Measurements from ENCODE around the gene FBXL16. TPM values are rescaled to one million over a fixed set of nuclear protein-coding genes. Genes with fewer than 3 reads are reported as not detected.

Gene FBXL16
- total and polyA plus RNA-seq, 2 of the 13 experiments (the other 11 are each of a cell fraction or from before 2014, with no cell fraction given), result 0.22 to 2.0 TPM

DNA sequence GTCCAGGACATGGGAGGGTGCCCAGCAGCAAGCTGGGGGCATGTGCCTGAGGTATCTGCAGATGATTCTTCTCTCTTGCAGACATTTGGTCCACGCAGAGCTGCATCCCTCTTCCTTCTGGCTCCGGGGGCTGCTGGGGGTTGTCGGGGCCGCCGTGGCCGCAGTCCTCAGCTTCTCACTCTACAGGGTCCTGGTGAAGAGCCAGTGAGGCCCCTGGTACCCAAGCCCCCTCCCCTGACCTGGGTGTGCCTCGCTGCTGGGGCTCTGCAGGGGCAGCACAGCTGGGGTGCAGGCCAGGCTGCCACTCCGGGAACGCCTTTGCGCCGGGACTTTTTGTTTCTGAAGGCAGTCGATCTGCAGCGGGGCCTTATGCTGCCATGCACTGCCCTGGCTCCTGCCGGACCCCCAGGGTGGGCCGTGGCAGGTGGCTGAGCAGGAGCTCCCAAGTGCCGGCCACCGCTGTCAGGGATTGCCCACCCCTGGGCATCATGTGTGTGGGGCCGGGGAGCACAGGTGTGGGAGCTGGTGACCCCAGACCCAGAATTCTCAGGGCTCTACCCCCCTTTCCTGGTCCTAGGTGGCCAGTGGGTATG lies 32.1 kb downstream of the FBXL16 start:
- FAIRE-seq, result no peak
- no peak overlapping the region for H3K9ac ChIP-seq (ENCODE audit: insufficient read depth, low read depth, low read length)
- H3K36me3 ChIP-seq (replicated peaks in 1 of 2; ENCODE audit: control insufficient read depth in 1 of 2, insufficient read depth in 2 of 2, low read length in 2 of 2), result peaks cover 22 to 42% of the 10 kb centered on the region in 2 experiments; a peak in 4 of 5 replicates
- H3K4me2 ChIP-seq (ENCODE audit: low read depth, low read length), result no peak overlapping the region
- H3K9me3 ChIP-seq (ENCODE audit: low read length), result no peaks in the 10 kb centered on the region
- TF ChIP-seq SP4 (CRISPR knock-in tag; IDR thresholded peaks at IDR 0.05) (no peak), RBFOX2 (IDR thresholded peaks at IDR 0.05; ENCODE audit: low read depth, low read length) (peak; percentile 57; the same call in 1 of the 2 replicates), AGO1 (IDR thresholded peaks at IDR 0.05; ENCODE audit: low read depth, low read length, poor library complexity, severe bottlenecking) (peak; percentile 67), AGO2 (optimal IDR thresholded peaks at IDR 0.05; ENCODE audit: low read depth, low read length) (peak; percentile 52), HNRNPL (IDR thresholded peaks at IDR 0.05; ENCODE audit: low read depth, low read length) (0 out of 2 replicates have a peak, but pooled peaks have one; percentile 33)
- H3K27me3 ChIP-seq (ENCODE audit: control insufficient read depth in 1 of 2, insufficient read depth in 2 of 2, low read length in 2 of 2), result no peaks in the 10 kb centered on the region
- ATAC-seq, result no peak
- H2AFZ ChIP-seq (ENCODE audit: low read length), result no peak overlapping the region
- intact Hi-C loops (cut with micrococcal nuclease; ENCODE audit: unreplicated experiment) (no loop called here), in situ Hi-C loops (cut with HindIII; ENCODE audit: extremely low pct_ligation_motif_present, low pct_unique_long_range_greater_than_20kb) (no loop called here)
- WGBS (ENCODE audit: low lambda C conversion rate), result 100% methylated on average over 2 of the region's 18 CpGs
- H3K4me1 ChIP-seq (ENCODE audit: insufficient read depth, low read length), result peaks cover 35% of the 10 kb centered on the region
- CTCF ChIA-PET (ENCODE audit: low intra/inter-chr PET ratio, low total read pairs), result no interaction called here
- POLR2A ChIA-PET, result no interaction called here
- peaks cover 13% of the 10 kb centered on the region for H3K79me2 ChIP-seq (ENCODE audit: insufficient read depth, low read length)
- H4K20me1 ChIP-seq (ENCODE audit: insufficient read depth, low read length), result no peaks in the 10 kb centered on the region
- H3K27ac ChIP-seq (ENCODE audit: extremely low read length, insufficient read depth, low read length), result no peak overlapping the region
- BruUV-seq (replicated peaks), result TSS peak; percentile 17
- DNase-seq (ENCODE audit: low spot score), result no peak
- H3K4me3 ChIP-seq (replicated peaks in 1 of 3; ENCODE audit: insufficient read depth in 1 of 3, low read depth in 2 of 3, low read length in 3 of 3), result no peak overlapping the region

- Histone ChIP-seq H3K36me3 (replicated peaks in 1 of 2; ENCODE audit: control insufficient read depth in 1 of 2, insufficient read depth in 2 of 2, low read length in 2 of 2) (peaks cover 22 to 42% of the 10 kb centered on the region in 2 experiments; a peak in 4 of 5 replicates), H3K27ac (ENCODE audit: extremely low read length, insufficient read depth, low read length) (no peak overlapping the region), H3K27me3 (ENCODE audit: control insufficient read depth in 1 of 2, insufficient read depth in 2 of 2, low read length in 2 of 2) (no peaks in the 10 kb centered on the region), H3K4me1 (ENCODE audit: insufficient read depth, low read length) (peaks cover 32% of the 10 kb centered on the region), H3K4me3 (replicated peaks in 1 of 3; ENCODE audit: insufficient read depth in 1 of 3, low read depth in 2 of 3, low read length in 3 of 3) (no peak overlapping the region), H3K9me3 (ENCODE audit: low read length) (no peaks in the 10 kb centered on the region), H3K79me2 (ENCODE audit: insufficient read depth, low read length) (peaks cover 17% of the 10 kb centered on the region), H4K20me1 (ENCODE audit: insufficient read depth, low read length) (no peaks in the 10 kb centered on the region), H3K9ac (ENCODE audit: insufficient read depth, low read depth, low read length) (no peak overlapping the region), H2AFZ (ENCODE audit: low read length) (no peak overlapping the region), H3K4me2 (ENCODE audit: low read depth, low read length) (no peak overlapping the region)
- ChIA-PET CTCF (ENCODE audit: low intra/inter-chr PET ratio, low total read pairs) (no interaction called here), POLR2A (no interaction called here)
- BruUV-seq (replicated peaks), result no TSS peak
- TF ChIP-seq, protein P1, sequence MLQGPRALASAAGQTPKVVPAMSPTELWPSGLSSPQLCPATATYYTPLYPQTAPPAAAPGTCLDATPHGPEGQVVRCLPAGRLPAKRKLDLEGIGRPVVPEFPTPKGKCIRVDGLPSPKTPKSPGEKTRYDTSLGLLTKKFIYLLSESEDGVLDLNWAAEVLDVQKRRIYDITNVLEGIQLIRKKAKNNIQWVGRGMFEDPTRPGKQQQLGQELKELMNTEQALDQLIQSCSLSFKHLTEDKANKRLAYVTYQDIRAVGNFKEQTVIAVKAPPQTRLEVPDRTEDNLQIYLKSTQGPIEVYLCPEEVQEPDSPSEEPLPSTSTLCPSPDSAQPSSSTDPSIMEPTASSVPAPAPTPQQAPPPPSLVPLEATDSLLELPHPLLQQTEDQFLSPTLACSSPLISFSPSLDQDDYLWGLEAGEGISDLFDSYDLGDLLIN (CRISPR knock-in tag; IDR thresholded peaks at IDR 0.05; ENCODE audit: borderline replicate concordance), result no peak
- TF ChIP-seq AGO2 (optimal IDR thresholded peaks at IDR 0.05; ENCODE audit: low read depth, low read length) (peak; percentile 12), ZNF33A (CRISPR knock-in tag; IDR thresholded peaks at IDR 0.05; ENCODE audit: borderline replicate concordance) (no peak), SETDB1 (CRISPR knock-in tag; IDR thresholded peaks at IDR 0.05; ENCODE audit: borderline replicate concordance) (no peak), SOX13 (IDR thresholded peaks at IDR 0.05) (no peak), SOX13 (CRISPR knock-in tag; conservative IDR thresholded peaks at IDR 0.05 in 1 of 2, IDR thresholded peaks at IDR 0.05 in 1 of 2) (no peak), HNRNPL (IDR thresholded peaks at IDR 0.05; ENCODE audit: low read depth, low read length) (0 out of 2 replicates have a peak, but pooled peaks have one; percentile 15), RBFOX2 (IDR thresholded peaks at IDR 0.05; ENCODE audit: low read depth, low read length) (peak; percentile 27; the same call in 1 of the 2 replicates), IKZF4 (CRISPR knock-in tag; IDR thresholded peaks at IDR 0.05; ENCODE audit: borderline replicate concordance, low read depth, not compliant biosample characterization) (no peak)
- WGBS (ENCODE audit: low lambda C conversion rate), result 100% methylated on average over 13 of the region's 21 CpGs
- intact Hi-C loops (cut with micrococcal nuclease; ENCODE audit: unreplicated experiment), result no loop called here
- DNase-seq (ENCODE audit: low spot score), result no peak
- in situ Hi-C loops (cut with HindIII; ENCODE audit: extremely low pct_ligation_motif_present, low pct_unique_long_range_greater_than_20kb), result no loop called here
- ATAC-seq, result no peak
- FAIRE-seq, result no peak
Observed at GRCh38 chr16:672851-673250, 32.8 kb downstream of the FBXL16 start.
